WERI-Rb-1 (cell line): ENCODE results near the gene CS.
"Not testable (repeated sequence)": the region's sequence is repeated elsewhere in the genome, so short reads cannot be mapped to it uniquely, and the experiment has no call there.

Source experiments
- DNase-seq: peaks from one replicate; pipeline ENCODE4 v3.0.0-alpha.2; 2020
- H3K27ac ChIP-seq: fragments of 250-450 bp; sonication (Bioruptor Pico); 2 replicates; pipeline ENCODE4 v1.5.1; 2020; ENCODE audit warnings: mild to moderate bottlenecking, moderate library complexity
- H3K27me3 ChIP-seq: fragments of 250-450 bp; sonication (Bioruptor Pico); 2 replicates; pipeline ENCODE4 v1.5.1; 2021; ENCODE audit warnings: mild to moderate bottlenecking, low read depth, moderate library complexity; ENCODE audit not compliant: insufficient read depth, severe bottlenecking
- H3K36me3 ChIP-seq: fragments of 250-450 bp; sonication (Bioruptor Pico); 2 replicates; pipeline ENCODE4 v1.5.1; 2020; ENCODE audit warnings: mild to moderate bottlenecking, moderate library complexity
- H3K4me3 ChIP-seq: 2 replicates; pipeline ENCODE4 v1.5.1; 2011; ENCODE audit warnings: low read depth, mild to moderate bottlenecking, control low read depth, low read length
- H3K9me3 ChIP-seq: fragments of 250-450 bp; sonication (Bioruptor Pico); 2 replicates; pipeline ENCODE4 v1.5.1; 2021; ENCODE audit warnings: mild to moderate bottlenecking, moderate library complexity; ENCODE audit not compliant: severe bottlenecking
- CTCF ChIP-seq: IDR thresholded peaks from 2 replicates; pipeline ENCODE4 v1.5.1; 2011; ENCODE audit warnings: low read depth, mild to moderate bottlenecking, control low read depth, inconsistent platforms, low read length

Gene CS

DNA sequence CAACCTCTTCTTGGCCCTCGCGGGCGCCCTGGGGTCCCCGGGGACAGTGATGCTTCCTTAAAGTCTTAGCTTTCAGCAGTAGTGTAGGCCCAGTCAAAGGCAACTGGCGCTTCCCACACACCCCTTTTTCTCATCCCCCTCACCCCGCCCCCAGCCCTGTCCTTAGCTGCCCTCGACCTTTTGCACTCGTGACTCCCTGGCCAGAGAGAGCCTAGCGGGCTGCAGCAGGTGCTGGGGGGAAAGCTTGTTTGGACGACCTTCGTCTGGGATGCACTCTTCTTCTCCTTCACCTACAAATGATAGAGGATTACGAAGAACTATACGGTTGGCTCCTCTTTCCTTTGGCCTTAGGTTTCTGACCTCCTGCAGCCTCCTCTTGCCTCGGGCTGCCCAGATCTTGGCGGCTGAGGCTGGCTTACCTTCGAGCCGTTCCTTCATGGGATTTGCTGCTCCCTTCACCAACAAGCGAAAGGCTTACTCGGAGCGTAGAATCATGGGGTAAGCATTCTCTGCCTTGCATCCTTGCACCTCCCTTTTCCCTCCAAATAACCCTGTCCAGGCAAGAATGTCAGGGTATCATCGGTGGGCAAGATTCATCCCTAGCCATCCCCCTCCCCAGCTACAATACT, 32.6 kb downstream of the CS start:
- TF ChIP-seq CTCF: no peak
- H3K9me3 ChIP-seq: peaks cover 2% of the 10 kb centered on the region
- H3K36me3 ChIP-seq: peaks cover 36% of the 10 kb centered on the region
- DNase-seq: peak; percentile 37
- peak overlapping the region; percentile 91 for H3K27ac ChIP-seq
- H3K4me3 ChIP-seq: peak overlapping the region; percentile 87
- no peaks in the 10 kb centered on the region for H3K27me3 ChIP-seq

DNA sequence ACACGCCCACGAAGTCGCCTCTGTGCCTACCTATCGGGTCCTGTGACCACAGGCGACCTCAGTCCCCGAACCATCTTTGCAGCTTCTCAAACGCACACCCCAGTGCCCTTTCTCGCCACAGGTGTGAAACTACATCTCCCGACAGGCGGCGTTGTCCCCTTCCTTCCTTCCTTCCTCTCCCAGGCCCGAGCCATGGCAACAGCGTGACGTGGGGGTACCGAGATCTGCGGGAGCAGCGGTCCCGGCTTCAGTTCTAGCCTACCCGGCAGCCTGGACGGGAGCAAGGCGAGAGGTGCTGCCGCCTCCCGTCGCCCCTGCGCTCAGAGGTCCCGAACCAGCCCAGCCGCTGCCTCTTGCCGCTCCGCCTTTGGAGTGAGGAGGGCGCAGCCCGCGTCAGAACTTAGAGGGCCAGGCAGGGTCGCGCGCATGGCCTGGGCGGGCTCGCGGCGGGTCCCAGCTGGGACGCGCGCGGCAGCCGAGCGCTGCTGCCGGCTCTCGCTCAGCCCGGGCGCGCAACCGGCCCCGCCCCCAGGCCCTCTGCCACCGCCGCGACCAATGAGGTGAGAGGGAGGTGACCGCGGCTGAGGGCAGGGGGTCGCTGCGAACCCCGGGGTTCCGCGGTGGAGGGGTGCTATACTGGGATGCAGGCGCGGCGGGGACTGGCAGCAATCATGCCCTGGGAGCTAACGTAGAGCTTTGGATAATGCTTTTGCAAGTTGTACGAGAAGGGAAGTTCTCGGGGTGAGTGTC, 33.3 kb downstream of the CS start, which contains the start of gene COQ10A:
Gene COQ10A (plus strand): TSS at position 250 of the 750 bp plus-strand sequence. CDS start 177 bp downstream, at position 427.
- Histone ChIP-seq H3K4me3 (peak within 1 kb of the TSS; percentile 87), H3K27ac (peak within 1 kb of the TSS; percentile 91), H3K27me3 (no peaks in the 10 kb centered on the region), H3K9me3 (peaks cover 2% of the 10 kb centered on the region), H3K36me3 (peaks cover 34% of the 10 kb centered on the region)
- DNase-seq: peak; percentile 92
- peak; percentile 81 for TF ChIP-seq CTCF

DNA sequence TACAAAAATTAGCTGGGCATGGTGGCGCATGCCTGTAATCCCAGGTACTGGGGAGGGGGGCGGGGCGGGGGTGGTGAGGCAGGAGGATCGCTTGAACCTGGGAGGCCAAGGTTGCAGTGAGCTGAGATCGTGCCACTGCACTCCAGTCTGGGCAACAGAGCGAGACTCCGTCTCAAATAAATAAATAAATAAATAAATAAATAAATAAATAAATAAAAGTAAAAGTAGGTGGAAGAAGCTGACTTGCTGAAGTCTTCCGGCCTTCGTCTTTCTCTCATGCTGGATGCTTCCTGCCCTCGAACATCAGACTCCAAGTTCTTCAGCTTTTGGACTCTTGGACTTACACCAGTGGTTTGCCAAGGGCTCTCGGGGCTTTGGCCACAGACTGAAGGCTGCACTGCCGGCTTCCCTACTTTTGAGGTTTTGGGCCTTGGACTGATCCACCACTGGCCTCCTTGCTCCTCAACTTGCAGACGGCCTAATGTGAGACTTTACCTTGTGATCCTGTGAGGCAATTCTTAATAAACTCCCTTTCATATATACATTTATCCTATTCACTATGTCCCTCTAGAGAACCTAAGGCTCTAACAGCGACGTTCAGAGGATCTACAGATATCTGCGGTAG, 34.0 kb downstream of the CS start:
- not testable (repeated sequence) for H3K9me3 ChIP-seq, H3K27me3 ChIP-seq, DNase-seq
- Histone ChIP-seq H3K36me3 (peaks cover 28% of the 10 kb centered on the region), H3K4me3 (peak overlapping the region; percentile 87), H3K27ac (peak overlapping the region; percentile 91)

DNA sequence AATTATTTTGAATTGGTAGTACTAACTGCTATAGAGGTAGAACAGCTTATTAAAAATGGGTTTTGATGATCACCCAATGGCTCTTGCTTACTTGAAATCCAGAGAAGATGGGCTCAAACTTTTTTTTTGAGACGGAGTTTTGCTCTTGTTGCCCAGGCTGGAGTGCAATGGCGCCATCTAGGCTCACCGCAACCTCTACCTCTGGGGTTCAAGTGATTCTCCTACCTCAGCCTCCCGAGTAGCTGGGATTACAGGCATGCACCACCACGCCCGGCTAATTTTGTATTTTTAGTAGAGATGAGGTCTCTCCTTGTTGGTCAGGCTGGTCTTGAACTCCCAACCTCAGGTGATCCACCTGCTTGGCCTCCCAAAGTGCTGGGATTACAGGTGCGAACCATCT, 37.2 kb downstream of the CS start:
- not testable (repeated sequence) for DNase-seq, H3K9me3 ChIP-seq, H3K27me3 ChIP-seq, H3K27ac ChIP-seq, H3K36me3 ChIP-seq, H3K4me3 ChIP-seq
- TF ChIP-seq CTCF: peak; percentile 26; the same call in 1 of the 2 replicates

- Histone ChIP-seq H3K9me3 (peaks cover 2% of the 10 kb centered on the region), H3K27me3 (no peaks in the 10 kb centered on the region), H3K4me3 (no peak overlapping the region), H3K27ac (no peak overlapping the region), H3K36me3 (peaks cover 6% of the 10 kb centered on the region)
- DNase-seq: no peak
- TF ChIP-seq CTCF: no peak
Measured at GRCh38 chr12:56261503-56262232, 38.5 kb downstream of the CS start.

DNA sequence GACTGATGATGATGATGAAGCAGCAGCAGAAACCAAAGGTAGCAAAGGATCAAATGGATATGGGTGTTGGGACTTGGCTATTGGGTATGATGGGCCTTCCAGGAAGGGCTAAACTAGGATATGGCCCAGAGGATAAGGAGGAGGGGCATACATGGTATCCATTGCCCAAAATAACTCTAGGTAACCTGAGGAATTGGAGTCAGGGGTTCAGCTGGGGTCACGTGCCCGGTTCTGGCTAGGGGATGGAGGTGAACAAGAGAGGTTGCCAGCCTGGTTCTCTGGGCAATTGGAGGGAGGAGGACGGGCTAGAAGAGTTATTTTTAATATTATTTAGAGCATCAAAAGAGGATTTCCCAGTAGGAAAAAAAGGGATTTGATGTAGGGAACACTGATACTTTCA, 39.2 kb downstream of the CS start:
- Histone ChIP-seq H3K27ac (no peak overlapping the region), H3K4me3 (no peak overlapping the region), H3K27me3 (no peaks in the 10 kb centered on the region), H3K36me3 (peaks cover 14% of the 10 kb centered on the region), H3K9me3 (no peaks in the 10 kb centered on the region)
- no peak for DNase-seq
- TF ChIP-seq CTCF: no peak
